ENCODE results near the gene HEMK1.

HEMK1 gene

GRCh38 chr3:50603261-50604109 is 34.2 kb downstream of the HEMK1 start:
- DNase-seq = no peak

GRCh38 chr3:50604110-50604621 is 34.8 kb downstream of the HEMK1 start:
- no peak for DNase-seq

GRCh38 chr3:50604628-50605588 is 35.6 kb downstream of the HEMK1 start:
- no peak for DNase-seq

GRCh38 chr3:50605901-50606326 is 36.6 kb downstream of the HEMK1 start:
- no peak for DNase-seq

- peak; percentile 46 for DNase-seq
These were observed 37.3 kb downstream of the HEMK1 start for GRCh38 chr3:50606596-50606995.

GRCh38 chr3:50607271-50608091 is 38.2 kb downstream of the HEMK1 start:
- DNase-seq = no peak

- no peak for DNase-seq
These were observed 39.0 kb downstream of the HEMK1 start for GRCh38 chr3:50608278-50608677.

- no peak for DNase-seq
These were observed 39.9 kb downstream of the HEMK1 start for GRCh38 chr3:50609071-50609762.

- DNase-seq = no peak
These were observed 40.4 kb downstream of the HEMK1 start for GRCh38 chr3:50609763-50610085.

GRCh38 chr3:50610181-50610971 is 41.1 kb downstream of the HEMK1 start:
- peak; percentile 48 for DNase-seq

- no peak for DNase-seq
These were observed 41.7 kb downstream of the HEMK1 start for GRCh38 chr3:50610992-50611463.

GRCh38 chr3:50611464-50612233 is 42.3 kb downstream of the HEMK1 start, which contains the start of gene CISH:
CISH (minus strand) TSS chr3:50611774; CDS start chr3:50611650, 124 bp downstream.
- peak; percentile 96 for DNase-seq

- peak; percentile 50 for DNase-seq
These were observed 43.0 kb downstream of the HEMK1 start for GRCh38 chr3:50612234-50612882.

GRCh38 chr3:50612970-50613846 is 43.9 kb downstream of the HEMK1 start:
- DNase-seq = no peak

GRCh38 chr3:50615190-50615589 is 45.9 kb downstream of the HEMK1 start:
- no peak for DNase-seq

GRCh38 chr3:50616003-50616769 is 46.9 kb downstream of the HEMK1 start:
- peak; percentile 83 for DNase-seq

- DNase-seq = peak; percentile 97
These were observed 47.4 kb downstream of the HEMK1 start for GRCh38 chr3:50616770-50617095.
